Renal pelvis (tissue), 4 donors: ENCODE results near the gene HS3ST3B1. TPM values are rescaled to one million over a fixed set of nuclear protein-coding genes. Genes with fewer than 3 reads are reported as not detected.

Experiments
- DNase-seq: peaks from one replicate; pipeline ENCODE4 v3.0.0-alpha.2; 2013
- polyA plus RNA-seq, 3 donors: library from polyadenylated mRNA; unstranded; fragments of 120-200 nt; gene quantifications; one replicate each; pipeline ENCODE4 v1.2.1, GENCODE V29; 2013; ENCODE audit not compliant: insufficient read length in 3 of 3

HS3ST3B1 gene
- polyA plus RNA-seq, 3 donors, result 25.2 to 32.1 (median 27.7) TPM

DNA sequence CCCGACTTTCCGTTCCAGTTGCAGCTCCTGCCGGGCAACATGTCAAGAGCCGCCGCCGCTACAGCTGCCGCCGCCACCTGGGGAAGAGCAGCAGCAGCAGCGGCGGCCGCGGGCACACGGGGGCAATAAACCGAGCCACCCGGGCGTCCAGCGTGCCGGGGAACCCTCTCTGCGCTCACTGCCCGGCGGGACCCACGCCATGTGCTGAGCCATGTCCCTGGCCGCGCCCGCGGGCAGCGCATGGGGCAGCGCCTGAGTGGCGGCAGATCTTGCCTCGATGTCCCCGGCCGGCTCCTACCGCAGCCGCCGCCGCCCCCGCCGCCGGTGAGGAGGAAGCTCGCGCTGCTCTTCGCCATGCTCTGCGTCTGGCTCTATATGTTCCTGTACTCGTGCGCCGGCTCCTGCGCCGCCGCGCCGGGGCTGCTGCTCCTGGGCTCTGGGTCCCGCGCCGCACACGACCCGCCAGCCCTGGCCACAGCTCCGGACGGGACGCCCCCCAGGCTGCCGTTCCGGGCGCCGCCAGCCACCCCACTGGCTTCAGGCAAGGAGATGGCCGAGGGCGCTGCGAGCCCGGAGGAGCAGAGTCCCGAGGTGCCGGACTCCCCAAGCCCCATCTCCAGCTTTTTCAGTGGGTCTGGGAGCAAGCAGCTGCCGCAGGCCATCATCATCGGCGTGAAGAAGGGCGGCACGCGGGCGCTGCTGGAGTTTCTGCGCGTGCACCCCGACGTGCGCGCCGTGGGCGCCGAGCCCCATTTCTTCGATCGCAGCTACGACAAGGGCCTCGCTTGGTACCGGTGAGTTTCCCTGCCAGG lies 604 bp downstream of the HS3ST3B1 start:
- no peak for DNase-seq

DNA sequence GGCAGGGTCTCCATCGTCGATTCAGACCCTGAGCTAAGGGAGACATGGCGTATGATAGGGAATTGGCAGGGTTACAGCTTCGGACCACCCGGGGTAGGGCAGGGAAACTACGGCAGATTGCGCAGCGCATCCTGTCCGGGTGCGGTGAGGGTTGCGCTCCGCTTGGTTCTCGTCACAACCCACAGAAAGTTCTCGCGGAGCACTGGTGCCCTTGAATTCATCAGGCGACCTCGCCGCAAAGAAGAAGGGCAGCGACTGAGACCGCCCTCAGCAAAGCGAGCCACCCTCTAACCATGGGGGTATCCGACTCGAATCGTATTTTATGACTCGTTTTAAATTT lies 1.2 kb downstream of the HS3ST3B1 start:
- DNase-seq, result no peak

DNA sequence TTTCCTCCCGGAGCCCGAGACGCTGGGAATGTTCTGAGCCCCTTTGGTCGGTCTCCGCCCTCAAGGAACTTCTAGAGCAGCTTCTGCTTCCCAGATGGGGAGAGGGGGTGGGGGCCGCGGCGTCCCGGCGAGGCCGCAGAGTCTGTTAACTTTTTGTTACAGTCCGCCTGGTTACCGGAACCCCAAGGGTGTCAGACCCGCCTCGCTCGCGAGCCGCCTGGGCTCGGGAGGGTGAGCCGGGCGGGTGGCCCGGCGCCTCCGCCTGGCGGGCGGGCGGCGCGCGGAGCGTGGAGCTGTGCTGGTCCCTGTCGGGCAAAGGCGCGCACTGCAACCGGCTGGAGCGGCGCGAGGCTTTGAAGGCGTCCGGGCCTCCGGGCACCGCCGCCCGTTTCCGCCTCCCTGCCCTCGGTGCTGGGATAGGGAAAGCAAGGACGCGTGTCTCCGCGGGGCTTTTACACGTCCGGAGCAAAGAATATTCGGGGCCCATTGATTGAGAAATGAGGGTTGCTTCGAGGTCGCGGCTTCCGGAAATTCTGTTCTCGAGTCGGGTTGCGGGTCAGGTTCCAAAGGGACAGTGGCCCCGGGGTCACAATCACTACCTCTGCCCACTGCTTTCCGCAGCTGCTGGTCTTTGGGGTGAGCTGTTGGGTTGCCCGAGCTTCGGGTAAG lies 1.7 kb downstream of the HS3ST3B1 start:
- peak; percentile 83 for DNase-seq

DNA sequence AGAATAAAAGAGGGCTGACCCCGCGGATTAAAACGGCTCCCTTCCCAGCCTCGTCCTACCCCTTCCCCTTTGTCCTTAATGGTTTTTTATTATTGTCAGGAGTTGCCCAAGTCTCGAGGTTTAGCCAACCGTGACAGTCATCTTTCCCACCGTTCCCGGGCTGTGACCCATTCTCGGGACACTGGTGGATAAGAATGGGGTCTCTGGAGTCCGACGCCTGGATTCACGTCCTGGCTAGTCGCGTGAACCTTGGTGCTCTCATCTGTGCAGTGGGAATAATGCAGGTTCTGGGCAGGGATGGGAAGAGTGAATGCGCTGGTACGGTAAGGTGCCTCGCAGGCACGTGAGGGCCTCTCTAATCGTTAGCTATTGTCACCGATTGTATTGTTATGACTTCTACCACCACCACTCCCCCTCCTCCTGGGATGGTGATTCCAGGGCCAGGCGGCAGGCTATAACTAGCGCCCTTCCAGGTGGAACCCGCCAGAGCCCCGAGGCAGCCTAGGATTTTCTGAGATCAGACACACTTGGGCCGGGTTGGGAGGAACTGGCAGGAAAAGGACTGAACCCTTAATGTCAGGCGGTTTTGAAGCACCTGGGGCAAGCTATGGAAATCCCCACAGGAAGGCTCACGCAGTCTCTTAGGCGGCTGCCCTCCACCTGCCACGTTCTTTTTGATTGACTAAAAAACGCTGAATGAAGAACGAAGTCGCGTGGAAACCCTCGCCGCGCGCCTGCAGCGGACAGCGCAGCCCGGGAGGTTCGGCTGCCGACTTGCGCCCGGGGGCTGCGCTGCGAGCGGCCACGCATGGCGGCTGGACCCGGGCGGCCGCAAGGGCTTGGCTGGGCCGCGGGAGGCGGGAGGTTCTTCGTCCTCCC lies 2.7 kb downstream of the HS3ST3B1 start:
- no peak for DNase-seq

DNA sequence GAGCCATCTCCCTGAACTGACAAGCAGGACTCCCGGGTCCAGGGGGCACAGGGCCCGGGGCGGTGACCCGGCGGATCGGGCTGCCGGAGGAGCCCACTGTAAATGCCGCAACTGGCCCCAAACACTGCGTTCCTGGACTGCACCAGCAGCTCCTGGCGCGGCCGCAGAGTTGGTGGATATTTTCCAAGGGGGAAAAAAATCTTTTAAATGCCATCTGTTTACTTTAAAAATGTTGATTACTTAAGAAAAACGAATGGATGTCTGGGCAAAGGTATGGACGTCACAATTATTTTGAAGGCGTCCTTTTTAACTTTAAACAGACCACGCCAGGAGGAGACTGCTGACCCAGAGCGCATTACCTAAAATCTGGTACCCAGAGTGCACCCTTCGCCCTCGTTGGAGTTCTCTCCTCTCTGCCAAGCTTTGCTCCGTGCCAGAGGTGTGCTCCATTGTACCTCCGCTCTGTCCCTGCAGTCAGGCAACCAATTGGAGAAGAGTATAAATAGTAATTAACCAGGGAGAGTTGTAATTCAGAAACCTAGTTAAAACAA lies 3.4 kb downstream of the HS3ST3B1 start:
- DNase-seq, result no peak

DNA sequence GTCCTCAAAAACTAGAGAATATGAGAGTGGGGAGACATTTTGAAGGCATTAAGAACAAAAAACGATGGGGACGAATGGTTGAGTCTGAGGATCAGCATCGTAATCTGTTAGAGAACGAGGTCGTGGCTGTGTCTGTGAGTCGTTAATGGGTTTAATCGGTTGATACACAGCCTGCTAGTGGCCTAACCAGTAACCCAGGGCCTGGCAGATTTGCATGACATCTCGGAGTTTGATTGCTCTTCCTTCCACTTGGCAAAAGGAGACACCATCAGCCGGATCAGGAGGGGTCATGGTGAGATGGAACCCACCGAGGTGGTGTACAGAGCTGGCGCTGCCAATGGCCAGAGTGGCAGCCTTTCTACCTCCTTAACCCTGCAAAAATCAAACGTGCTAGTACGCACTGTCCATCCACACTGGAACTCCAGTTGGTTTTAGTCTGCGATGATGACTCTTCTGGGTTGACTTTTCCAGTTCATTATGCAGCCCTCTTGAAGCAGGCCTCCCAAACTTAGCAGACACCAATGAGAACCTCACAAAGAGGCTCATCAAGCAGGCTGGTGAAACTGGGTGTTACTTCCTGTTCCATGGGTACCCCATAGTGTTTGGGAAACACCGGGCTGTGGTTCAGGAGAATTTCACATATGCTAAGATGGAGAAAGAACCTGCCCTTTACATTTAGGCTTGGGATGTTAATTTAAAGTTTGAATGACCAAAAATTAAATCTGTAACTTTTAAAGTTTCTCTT lies 4.1 kb downstream of the HS3ST3B1 start:
- no peak for DNase-seq

DNA sequence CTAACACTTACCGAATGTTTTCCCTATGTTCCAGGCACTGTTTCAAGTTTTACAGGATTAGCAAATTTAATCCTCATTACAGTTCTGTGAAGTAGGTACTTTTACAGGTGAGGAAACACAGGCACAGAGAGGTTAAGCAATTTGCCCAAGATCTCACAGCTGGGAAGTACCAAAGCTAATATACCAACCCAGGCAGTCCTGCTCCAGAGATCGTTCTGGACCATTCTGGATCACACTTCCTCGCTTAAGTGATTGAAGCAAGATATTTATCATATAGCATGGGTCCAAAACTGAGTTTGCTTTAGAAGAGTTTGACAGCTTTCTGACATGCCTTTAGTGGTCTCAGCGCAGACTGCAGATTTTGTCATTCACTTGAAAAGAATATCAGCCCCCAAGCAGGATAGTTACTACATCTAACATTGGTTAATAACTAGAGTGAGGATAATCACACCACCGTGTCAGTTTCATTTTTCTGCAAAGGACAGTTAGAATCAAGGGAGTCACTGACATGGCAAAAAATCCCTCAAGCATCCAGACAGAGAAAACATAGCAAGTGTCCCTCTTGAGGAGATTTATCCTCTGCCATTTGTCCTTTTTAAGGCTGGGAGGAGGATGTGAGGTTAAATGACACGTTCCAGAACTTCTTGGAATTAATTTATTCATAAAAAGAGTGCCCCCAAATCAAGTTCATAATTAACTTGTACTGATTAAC lies 5.1 kb downstream of the HS3ST3B1 start:
- no peak for DNase-seq

DNA sequence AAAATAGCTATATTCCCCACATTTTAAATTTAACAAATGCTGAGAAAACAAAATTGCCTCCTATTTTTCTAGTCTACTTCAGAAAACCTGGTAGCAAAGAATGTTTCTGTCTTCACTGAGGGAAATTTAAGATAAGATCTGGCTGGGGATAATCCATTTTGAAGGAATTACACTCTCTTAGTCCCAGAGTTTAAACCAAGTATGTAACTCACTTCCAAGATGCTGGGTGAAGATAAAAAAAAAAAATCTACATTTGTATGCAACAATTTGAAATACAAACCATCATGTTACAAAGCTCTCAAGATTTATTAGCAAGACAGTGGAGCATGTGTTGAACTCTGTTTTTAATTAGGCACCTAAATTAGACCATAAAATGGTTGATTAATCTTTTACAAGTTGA lies 5.7 kb downstream of the HS3ST3B1 start:
- DNase-seq, result no peak

DNA sequence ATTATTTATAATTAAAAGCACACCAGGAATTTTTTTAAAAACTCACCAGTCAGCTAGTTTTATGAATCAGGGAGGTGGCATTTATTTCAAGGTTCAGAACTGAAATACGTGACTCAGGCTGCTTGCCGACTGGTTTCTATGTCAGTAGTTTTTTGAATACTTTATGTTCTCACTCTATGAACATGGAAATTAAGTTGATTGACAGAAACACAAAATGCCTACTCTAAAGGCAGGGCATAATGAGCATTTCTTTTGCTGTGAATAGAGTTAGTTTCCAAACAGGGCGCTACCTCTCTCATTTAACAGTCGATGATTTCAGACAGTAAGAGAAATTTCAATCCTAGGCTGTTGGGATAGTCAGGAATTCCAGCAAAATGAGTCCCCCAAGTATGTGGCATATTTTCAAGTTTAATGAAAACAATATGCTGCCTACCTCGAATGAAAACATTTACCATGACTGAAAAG lies 6.7 kb downstream of the HS3ST3B1 start:
- no peak for DNase-seq

DNA sequence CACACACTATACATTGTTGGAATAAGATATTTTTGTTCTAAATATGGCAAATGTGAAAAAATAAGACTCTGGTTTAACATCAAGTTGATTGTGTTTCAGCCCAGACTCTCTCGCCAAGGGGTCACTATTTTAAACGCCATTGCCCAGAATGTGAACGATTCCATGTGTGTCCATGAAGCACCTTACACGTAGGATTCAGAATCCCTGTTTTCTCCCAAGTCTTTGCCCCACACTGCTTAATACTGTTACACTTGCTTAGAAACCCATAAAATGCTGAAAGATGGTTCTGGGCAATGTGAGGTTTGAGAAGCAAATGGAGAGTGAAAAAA lies 7.7 kb downstream of the HS3ST3B1 start:
- DNase-seq, result no peak

DNA sequence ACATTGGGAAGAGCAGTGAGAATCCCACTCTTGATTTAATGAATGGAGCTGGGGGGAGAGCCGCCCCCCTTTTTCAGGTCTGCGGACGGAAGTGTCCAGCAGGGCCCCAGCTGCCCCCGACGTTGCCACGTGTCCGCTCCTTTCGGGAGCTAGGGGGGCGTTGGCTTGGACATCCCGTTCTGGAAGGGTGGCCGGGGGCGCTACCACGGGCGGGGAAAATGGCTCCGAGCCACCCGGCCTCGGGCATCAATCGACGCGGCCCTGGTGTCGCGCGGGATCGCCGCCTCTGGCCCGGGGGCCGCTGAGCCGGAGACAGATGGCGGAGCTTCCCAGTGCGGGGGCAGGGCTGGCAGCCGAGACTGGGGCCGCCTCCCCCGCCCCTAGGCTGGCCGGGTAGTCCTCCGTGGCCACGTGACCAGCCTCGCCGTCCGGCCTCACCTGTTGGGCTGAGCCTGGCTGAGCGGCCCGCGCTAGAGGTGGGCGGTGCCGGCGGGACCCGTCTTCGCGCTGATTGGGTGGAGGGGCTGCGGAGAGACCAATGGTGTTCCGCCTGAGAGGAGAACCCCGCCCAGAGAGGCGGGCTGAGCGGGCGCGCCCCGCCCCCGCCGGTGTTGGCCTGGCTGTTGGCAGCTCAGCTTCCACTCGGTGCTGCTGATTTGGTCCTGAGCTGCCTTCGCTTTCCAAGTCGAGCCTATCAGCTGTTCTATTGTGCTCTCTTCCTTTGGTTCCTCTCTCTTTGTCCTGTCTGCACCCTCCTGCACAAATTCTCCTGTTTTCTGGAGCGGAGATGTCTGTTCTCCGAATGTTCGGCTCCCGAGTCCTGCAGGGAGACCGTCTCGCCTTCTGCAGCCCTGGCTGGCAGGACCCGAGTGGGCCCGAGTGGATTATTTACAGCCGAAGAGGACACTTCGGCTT lies 8.3 kb downstream of the HS3ST3B1 start:
- DNase-seq, result peak; percentile 93

DNA sequence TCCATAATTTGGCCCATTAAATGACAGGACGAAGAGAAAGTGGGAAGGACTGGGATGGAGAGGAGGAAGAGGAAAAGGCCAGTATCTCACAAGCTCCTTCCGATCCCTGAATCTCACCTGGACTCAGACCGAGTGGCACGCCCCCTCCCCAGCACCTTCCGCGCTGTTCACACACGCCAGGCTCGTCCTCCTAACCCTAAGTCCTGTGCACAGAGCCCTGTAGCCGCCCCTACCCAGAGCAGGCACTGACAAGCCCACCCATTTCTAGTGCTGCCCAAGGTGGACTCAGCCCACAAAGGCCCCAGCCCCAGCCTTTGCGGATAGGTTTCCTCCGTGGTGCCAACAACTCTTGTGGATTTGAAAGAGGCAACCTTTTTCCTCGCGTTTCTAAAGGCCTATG lies 9.2 kb downstream of the HS3ST3B1 start:
- no peak for DNase-seq

DNA sequence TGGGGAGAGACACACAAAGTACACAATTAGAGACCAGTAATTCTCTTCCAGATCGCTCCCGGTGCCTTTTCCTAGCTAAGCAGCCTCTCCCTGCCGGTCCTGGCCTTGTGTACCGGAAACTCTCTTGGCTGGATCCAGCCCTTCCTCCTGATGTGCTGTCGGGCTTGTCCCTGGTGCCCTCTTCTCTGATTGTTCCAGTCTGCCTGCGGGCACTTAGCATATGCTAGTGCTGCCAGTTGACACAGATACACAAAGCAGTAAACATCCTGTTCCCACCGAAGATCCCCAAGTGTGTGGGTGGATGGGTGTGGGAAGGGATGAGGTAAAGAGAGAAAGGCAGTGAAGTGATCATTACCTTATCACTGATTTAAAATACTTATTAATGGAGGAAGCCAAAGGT lies 9.7 kb downstream of the HS3ST3B1 start:
- no peak for DNase-seq

DNA sequence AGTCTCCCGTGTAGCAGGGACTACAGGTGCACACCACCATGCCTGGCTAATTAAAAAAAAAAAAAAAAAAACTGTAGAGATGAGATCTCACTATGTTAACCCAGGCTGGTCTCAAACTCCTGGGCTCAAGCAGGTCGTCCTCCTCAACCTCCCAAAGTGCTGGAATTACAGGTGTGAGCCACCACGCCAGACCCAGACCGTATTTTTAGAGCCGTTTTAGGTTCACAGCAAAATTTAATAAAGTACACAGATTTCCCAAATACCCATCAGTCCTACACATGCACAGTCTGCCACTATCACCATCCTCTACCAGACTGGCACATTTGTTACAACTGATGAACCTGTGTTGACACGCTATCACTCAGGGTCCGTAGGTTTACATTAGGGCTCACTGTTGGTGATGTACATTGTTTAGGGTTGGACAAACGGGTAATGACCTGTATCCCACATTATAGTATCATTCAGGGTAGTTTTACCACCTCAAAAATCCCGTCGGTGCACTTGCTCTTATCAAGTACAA lies 10.4 kb downstream of the HS3ST3B1 start:
- no peak for DNase-seq

DNA sequence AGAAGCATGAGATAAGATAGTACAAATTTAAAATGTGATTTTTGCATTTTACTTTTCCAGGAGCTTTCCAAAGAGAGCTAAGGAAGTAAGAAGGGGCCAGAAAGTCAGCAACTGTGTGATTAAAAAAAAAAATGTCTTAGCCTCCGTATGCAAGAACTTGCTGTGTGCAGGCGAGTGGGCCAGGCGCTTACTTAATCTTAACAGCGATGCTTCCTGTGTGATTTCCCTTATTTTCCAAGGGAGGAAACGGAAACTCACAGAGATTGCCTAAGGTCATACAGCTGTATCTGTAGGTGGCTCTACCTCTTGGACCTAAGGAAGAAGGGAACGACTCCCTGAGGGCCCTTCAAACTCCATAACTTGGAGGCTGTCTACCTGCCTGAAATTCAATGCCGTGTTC lies 11.1 kb downstream of the HS3ST3B1 start:
- DNase-seq, result no peak

DNA sequence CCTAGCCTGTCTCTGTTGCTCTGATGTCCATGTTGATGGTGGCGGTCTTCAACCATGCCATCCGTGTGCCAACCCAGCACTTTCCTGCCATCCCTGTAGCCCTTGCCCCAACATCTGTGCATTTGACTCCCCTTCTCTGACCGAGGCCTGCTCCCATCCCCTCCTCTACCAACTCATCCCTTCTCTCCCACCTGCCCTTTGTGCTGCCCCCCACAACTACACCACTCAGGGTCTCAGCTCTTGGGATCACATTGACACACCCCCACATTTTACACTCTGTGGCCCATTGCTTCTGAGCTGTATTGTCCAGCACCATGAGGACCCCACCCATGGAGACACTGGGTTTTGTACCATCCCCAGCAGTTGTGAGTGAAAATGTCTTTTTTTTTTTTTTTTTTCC lies 11.6 kb downstream of the HS3ST3B1 start:
- DNase-seq, result no peak

DNA sequence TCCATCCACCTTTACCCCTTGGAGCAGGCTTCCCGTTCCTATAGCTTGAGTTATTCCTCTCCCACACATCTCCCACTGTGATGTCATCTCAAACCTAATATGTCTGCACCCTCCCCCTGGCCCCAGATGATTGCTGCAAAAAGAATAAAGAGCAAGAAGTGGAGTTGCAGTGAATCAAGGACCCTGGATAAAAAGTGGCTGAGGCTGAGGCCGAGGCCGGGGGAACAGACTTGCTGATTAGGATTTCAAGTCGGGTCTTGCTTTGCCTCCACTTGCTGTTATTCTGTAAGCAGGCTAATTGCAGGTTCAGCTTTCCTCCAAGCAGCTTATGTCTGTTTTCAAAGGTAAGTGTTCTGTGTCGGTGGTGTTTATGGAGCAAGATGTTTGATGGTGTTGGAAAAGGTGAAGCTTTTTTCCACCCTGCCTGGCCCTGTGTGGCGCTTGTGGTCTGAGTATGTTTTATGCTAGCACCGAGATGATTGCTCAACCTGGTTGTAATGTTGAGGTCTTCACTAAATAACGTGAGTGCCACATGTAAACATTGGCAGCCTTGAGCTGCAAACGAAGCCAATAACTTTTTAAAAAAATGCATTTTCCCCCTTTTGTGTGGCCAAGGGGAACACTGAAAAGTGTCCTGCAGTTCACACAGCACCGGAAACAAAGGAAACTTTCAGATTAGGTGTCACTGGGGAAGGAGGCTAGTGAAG lies 15.4 kb downstream of the HS3ST3B1 start:
- DNase-seq, result no peak

DNA sequence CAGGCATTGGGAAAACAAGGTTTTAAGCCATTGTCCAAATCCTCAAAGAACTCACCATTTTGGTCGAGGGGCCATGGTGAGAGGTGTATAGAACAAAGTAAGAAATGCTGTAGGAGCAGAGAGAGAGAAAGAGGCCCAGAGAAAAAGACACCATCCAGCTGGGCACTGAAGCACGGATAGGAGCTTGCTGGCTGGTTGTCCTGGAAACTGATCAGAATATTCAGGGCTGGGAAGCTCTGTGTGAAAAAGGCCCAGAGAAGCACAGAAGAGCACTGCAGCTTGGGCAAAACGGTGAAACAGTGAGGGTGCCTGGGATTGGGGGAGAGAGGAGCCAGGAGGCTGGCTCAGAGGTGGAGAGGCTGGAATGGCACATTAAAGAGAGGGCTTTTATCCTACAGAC lies 16.5 kb downstream of the HS3ST3B1 start:
- no peak for DNase-seq
